Fibroblast of the conjunctiva (primary cell): ENCODE measurements around the gene RRAGA.
"Not testable (repeated sequence)": the region's sequence is repeated elsewhere in the genome, so short reads cannot be mapped to it uniquely, and the experiment has no call there.

Source experiments
- DNase-seq: peaks from one replicate; pipeline ENCODE4 v3.0.0-alpha.2; 2010; ENCODE audit warnings: low read depth

Gene RRAGA

GRCh38 chr9:19048966-19049916 is at the start of gene RRAGA:
Gene RRAGA (plus strand): TSS chr9:19049427. CDS start chr9:19049660, 233 bp downstream.
- peak; percentile 96 for DNase-seq

- DNase-seq: no peak
Observed at GRCh38 chr9:19000133-19000532, 49.1 kb upstream of the RRAGA start.

- DNase-seq: no peak
Observed at GRCh38 chr9:19009391-19009965, 39.7 kb upstream of the RRAGA start.

GRCh38 chr9:19018201-19018600 is 31.0 kb upstream of the RRAGA start:
- DNase-seq: no peak

GRCh38 chr9:19020886-19021455 is 28.3 kb upstream of the RRAGA start:
- no peak for DNase-seq

GRCh38 chr9:19021649-19022048 is 27.6 kb upstream of the RRAGA start:
- not testable (repeated sequence) for DNase-seq

GRCh38 chr9:19022206-19022605 is 27.0 kb upstream of the RRAGA start:
- DNase-seq: no peak

- no peak for DNase-seq
Observed at GRCh38 chr9:19023078-19023477, 26.1 kb upstream of the RRAGA start.

- no peak for DNase-seq
Observed at GRCh38 chr9:19026375-19026774, 22.9 kb upstream of the RRAGA start.

GRCh38 chr9:19027825-19028224 is 21.4 kb upstream of the RRAGA start:
- DNase-seq: no peak

GRCh38 chr9:19028835-19029451 is 20.3 kb upstream of the RRAGA start:
- peak; percentile 59 for DNase-seq

- no peak for DNase-seq
Observed at GRCh38 chr9:19030899-19031298, 18.3 kb upstream of the RRAGA start.

GRCh38 chr9:19032406-19032805 is 16.8 kb upstream of the RRAGA start:
- DNase-seq: no peak

- DNase-seq: no peak
Observed at GRCh38 chr9:19033015-19033414, 16.2 kb upstream of the RRAGA start, which contains the start of gene SAXO1. Gene SAXO1 (minus strand): TSS chr9:19033209. CDS start chr9:19032908, 301 bp downstream.

- DNase-seq: no peak
Observed at GRCh38 chr9:19036611-19037010, 12.6 kb upstream of the RRAGA start.

- DNase-seq: peak; percentile 10
Observed at GRCh38 chr9:19049917-19050636, 850 bp downstream of the RRAGA start.

GRCh38 chr9:19050637-19051591 is 1.7 kb downstream of the RRAGA start:
- no peak for DNase-seq

- no peak for DNase-seq
Observed at GRCh38 chr9:19057033-19057432, 7.8 kb downstream of the RRAGA start.

GRCh38 chr9:19074229-19074628 is 25.0 kb downstream of the RRAGA start:
- no peak for DNase-seq

GRCh38 chr9:19074836-19075235 is 25.6 kb downstream of the RRAGA start:
- no peak for DNase-seq

- DNase-seq: no peak
Observed at GRCh38 chr9:19085295-19085694, 36.1 kb downstream of the RRAGA start.
